ENCODE results near the gene BMPER. TPM values are rescaled to one million over a fixed set of nuclear protein-coding genes. Genes with fewer than 3 reads are reported as not detected.

The BMPER gene
- total RNA-seq, 4 donors from 2014 or later: 0.27 to 0.53 (median 0.34) TPM

- TF ChIP-seq CTCF (IDR thresholded peaks at IDR 0.05) (no peak), POLR2A (IDR thresholded peaks at IDR 0.05) (no peak)
- WGBS, 2 donors: 54 to 58% methylated on average over 1 of the region's 1 CpG
- intact Hi-C loops (cut with DNase I; ENCODE audit: low total_unique reads): no loop called here
- no peak overlapping the region for H3K4me3 ChIP-seq (ENCODE audit: low read depth, poor library complexity, severe bottlenecking)
- no peak for DNase-seq (ENCODE audit: low spot score in 2 of 2)
Observed at GRCh38 chr7:33961948-33962347, 56.6 kb downstream of the BMPER start.

- no peak overlapping the region for H3K4me3 ChIP-seq (ENCODE audit: low read depth, poor library complexity, severe bottlenecking)
- intact Hi-C loops (cut with DNase I; ENCODE audit: low total_unique reads): no loop called here
- no peak for DNase-seq (ENCODE audit: low spot score in 2 of 2)
- TF ChIP-seq CTCF (IDR thresholded peaks at IDR 0.05) (no peak), POLR2A (IDR thresholded peaks at IDR 0.05) (no peak)
- 35 to 42% methylated on average over 9 of the region's 9 CpGs for WGBS, 2 donors
Observed at GRCh38 chr7:33964417-33965182, 59.3 kb downstream of the BMPER start.

GRCh38 chr7:33965183-33965744 lies 59.9 kb downstream of the BMPER start:
- 70 to 77% methylated on average over 2 of the region's 2 CpGs for WGBS, 2 donors
- intact Hi-C loops (cut with DNase I; ENCODE audit: low total_unique reads): no loop called here
- H3K4me3 ChIP-seq (ENCODE audit: low read depth, poor library complexity, severe bottlenecking): no peak overlapping the region
- no peak for DNase-seq (ENCODE audit: low spot score in 2 of 2)
- TF ChIP-seq CTCF (IDR thresholded peaks at IDR 0.05) (no peak), POLR2A (IDR thresholded peaks at IDR 0.05) (no peak)

- no peak for TF ChIP-seq CTCF (IDR thresholded peaks at IDR 0.05)
- no peak for TF ChIP-seq POLR2A (IDR thresholded peaks at IDR 0.05)
- no peak for DNase-seq (ENCODE audit: low spot score in 2 of 2)
- no peak overlapping the region for H3K4me3 ChIP-seq (ENCODE audit: low read depth, poor library complexity, severe bottlenecking)
- intact Hi-C loops (cut with DNase I; ENCODE audit: low total_unique reads): no loop called here
- WGBS, 2 donors: 86 to 98% methylated on average over 1 of the region's 1 CpG
Observed at GRCh38 chr7:33968591-33968990, 63.3 kb downstream of the BMPER start.

GRCh38 chr7:33970536-33970935 lies 65.2 kb downstream of the BMPER start:
- 87% methylated on average over 5 of the region's 5 CpGs for WGBS, 2 donors
- TF ChIP-seq POLR2A (IDR thresholded peaks at IDR 0.05) (no peak), CTCF (IDR thresholded peaks at IDR 0.05) (no peak)
- DNase-seq (ENCODE audit: low spot score in 2 of 2): no peak
- intact Hi-C loops (cut with DNase I; ENCODE audit: low total_unique reads): no loop called here
- H3K4me3 ChIP-seq (ENCODE audit: low read depth, poor library complexity, severe bottlenecking): no peak overlapping the region

Measured in lower leg skin (tissue), 4 donors.